GM19395 (cell line): ENCODE results near the gene ATPAF1.
"Not testable (repeated sequence)": the region's sequence is repeated elsewhere in the genome, so short reads cannot be mapped to it uniquely, and the experiment has no call there.

Source experiments
- ATAC-seq: cut with Tn5 transposase; IDR thresholded peaks from one replicate; pipeline ENCODE4 v1.9.1; 2021; ENCODE audit warnings: mild to moderate bottlenecking, moderate library complexity; ENCODE audit not compliant: unreplicated experiment

The ATPAF1 gene

GRCh38 chr1:46651152-46651551 lies 17.0 kb downstream of the ATPAF1 start:
- ATAC-seq = not testable (repeated sequence)

- ATAC-seq = no peak
Measured at GRCh38 chr1:46650491-46650890, 17.7 kb downstream of the ATPAF1 start.

- ATAC-seq = no peak
Measured at GRCh38 chr1:46649764-46650163, 18.4 kb downstream of the ATPAF1 start.

GRCh38 chr1:46647611-46648010 lies 20.6 kb downstream of the ATPAF1 start:
- no peak for ATAC-seq

GRCh38 chr1:46646844-46647243 lies 21.3 kb downstream of the ATPAF1 start:
- ATAC-seq = no peak

GRCh38 chr1:46646331-46646730 lies 21.8 kb downstream of the ATPAF1 start:
- ATAC-seq = no peak

GRCh38 chr1:46645815-46646214 lies 22.3 kb downstream of the ATPAF1 start:
- no peak for ATAC-seq

GRCh38 chr1:46643368-46643775 lies 24.8 kb downstream of the ATPAF1 start:
- no peak for ATAC-seq

GRCh38 chr1:46642115-46642680 lies 26.0 kb downstream of the ATPAF1 start:
- ATAC-seq = no peak

GRCh38 chr1:46639547-46639946 lies 28.6 kb downstream of the ATPAF1 start:
- ATAC-seq = no peak

GRCh38 chr1:46638921-46639320 lies 29.2 kb downstream of the ATPAF1 start:
- no peak for ATAC-seq

GRCh38 chr1:46637444-46638083 lies 30.6 kb downstream of the ATPAF1 start:
- ATAC-seq = no peak

GRCh38 chr1:46635205-46635604 lies 33.0 kb downstream of the ATPAF1 start:
- no peak for ATAC-seq

GRCh38 chr1:46630719-46631118 lies 37.4 kb downstream of the ATPAF1 start:
- ATAC-seq = no peak

GRCh38 chr1:46623743-46624644 lies 44.2 kb downstream of the ATPAF1 start:
- no peak for ATAC-seq

GRCh38 chr1:46622344-46622743 lies 45.8 kb downstream of the ATPAF1 start:
- ATAC-seq = no peak

- no peak for ATAC-seq
Measured at GRCh38 chr1:46621930-46622329, 46.2 kb downstream of the ATPAF1 start.

- no peak for ATAC-seq
Measured at GRCh38 chr1:46619656-46620258, 48.4 kb downstream of the ATPAF1 start.

GRCh38 chr1:46618754-46619415 lies 49.3 kb downstream of the ATPAF1 start:
- ATAC-seq = no peak

- no peak for ATAC-seq
Measured at GRCh38 chr1:46617833-46618232, 50.3 kb downstream of the ATPAF1 start.
